Measurements from ENCODE around the gene DDX47. TPM values are rescaled to one million over a fixed set of nuclear protein-coding genes. Genes with fewer than 3 reads are reported as not detected.

The DDX47 gene
- polyA plus RNA-seq, 1 experiment = 47.9 TPM

DNA sequence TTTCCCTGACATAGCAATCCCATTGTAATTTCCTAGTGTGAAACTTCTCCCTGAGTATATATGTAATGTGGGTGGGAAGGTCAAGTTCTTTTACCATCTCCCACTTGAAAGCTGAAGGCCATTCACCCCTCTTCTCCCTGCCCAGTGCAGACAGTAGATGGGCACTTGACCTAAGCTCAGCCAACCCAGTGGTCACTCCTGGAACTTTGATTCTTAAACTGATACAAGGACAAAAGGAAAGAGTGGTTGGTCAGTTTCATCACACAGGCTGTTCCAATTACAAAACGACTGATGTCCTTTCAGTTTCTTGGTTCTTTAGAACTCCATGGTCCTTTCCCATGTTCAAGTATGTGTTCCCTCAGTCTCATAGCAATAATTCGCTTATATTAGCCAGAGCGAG, 36.1 kb upstream of the DDX47 start:
- Histone ChIP-seq H3K4me3 (ENCODE audit: low read depth, low read length) (no peak overlapping the region), H3K36me3 (ENCODE audit: control insufficient read depth, insufficient read depth, low read length) (no peaks in the 10 kb centered on the region), H3K27me3 (ENCODE audit: control insufficient read depth, insufficient read depth, low read length) (no peaks in the 10 kb centered on the region)
- DNase-seq (ENCODE audit: low read depth) = no peak
- TF ChIP-seq, protein P1, sequence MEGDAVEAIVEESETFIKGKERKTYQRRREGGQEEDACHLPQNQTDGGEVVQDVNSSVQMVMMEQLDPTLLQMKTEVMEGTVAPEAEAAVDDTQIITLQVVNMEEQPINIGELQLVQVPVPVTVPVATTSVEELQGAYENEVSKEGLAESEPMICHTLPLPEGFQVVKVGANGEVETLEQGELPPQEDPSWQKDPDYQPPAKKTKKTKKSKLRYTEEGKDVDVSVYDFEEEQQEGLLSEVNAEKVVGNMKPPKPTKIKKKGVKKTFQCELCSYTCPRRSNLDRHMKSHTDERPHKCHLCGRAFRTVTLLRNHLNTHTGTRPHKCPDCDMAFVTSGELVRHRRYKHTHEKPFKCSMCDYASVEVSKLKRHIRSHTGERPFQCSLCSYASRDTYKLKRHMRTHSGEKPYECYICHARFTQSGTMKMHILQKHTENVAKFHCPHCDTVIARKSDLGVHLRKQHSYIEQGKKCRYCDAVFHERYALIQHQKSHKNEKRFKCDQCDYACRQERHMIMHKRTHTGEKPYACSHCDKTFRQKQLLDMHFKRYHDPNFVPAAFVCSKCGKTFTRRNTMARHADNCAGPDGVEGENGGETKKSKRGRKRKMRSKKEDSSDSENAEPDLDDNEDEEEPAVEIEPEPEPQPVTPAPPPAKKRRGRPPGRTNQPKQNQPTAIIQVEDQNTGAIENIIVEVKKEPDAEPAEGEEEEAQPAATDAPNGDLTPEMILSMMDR (IDR thresholded peaks at IDR 0.05; ENCODE audit: insufficient read depth, low read depth, low read length) = no peak
- ChIA-PET CTCF (interaction anchor here (2.5 kb wide), 1 partner anchor 11 kb away, joined by 9 read pairs; no protein-coding TSS in a partner anchor), POLR2A (no interaction called here)

DNA sequence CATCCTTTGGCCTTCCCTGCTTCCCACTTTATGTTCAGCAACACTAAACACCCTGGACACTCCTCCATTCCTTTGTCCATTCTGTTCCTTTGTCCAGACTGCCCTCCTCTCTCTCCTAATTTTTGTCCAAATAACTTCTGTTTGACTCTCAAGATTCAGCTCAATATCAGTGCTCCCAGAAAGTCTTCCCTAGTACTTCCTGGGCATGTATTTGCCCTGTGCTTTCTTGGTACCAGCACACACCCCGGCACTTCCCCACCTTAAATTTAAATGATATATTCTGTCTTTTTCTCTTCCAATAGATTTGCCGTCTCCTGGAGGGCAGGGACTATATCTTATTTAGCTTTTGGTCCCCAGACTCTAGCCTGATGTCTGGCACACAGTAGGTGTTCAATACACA, 34.1 kb upstream of the DDX47 start:
- DNase-seq (ENCODE audit: low read depth) = no peak
- Histone ChIP-seq H3K4me3 (ENCODE audit: low read depth, low read length) (no peak overlapping the region), H3K36me3 (ENCODE audit: control insufficient read depth, insufficient read depth, low read length) (no peaks in the 10 kb centered on the region), H3K27me3 (ENCODE audit: control insufficient read depth, insufficient read depth, low read length) (no peaks in the 10 kb centered on the region)
- CTCF ChIA-PET = interaction anchor here (0.6 to 1.5 kb wide), 4 partner anchors 9 to 135 kb away, joined by 3 to 7 read pairs (median 4); no protein-coding TSS in a partner anchor
- TF ChIP-seq, protein P1 (IDR thresholded peaks at IDR 0.05; ENCODE audit: insufficient read depth, low read depth, low read length) = no peak
- POLR2A ChIA-PET = no interaction called here

DNA sequence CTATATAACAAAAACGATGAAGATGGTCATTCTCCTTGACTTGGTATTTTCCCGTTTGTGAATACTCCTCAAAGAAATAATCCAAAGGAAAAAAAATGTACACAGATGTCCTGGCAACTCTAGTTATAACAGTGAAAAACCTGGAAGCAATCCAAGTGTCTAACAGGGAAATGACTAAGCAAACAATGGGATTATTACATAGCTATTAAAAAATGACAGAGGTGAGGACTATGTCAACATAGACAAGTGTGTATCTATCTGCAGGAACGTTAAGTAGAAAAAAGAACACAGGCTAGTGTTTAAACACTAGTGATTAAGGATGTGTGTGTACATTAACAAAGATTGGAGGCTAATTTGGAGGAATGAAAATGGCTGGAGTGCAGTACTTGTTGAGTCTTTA, 33.6 kb upstream of the DDX47 start:
- CTCF ChIA-PET = interaction anchor here (0.6 to 1.5 kb wide), 4 partner anchors 9 to 134 kb away, joined by 3 to 7 read pairs (median 4); no protein-coding TSS in a partner anchor
- Histone ChIP-seq H3K27me3 (ENCODE audit: control insufficient read depth, insufficient read depth, low read length) (no peaks in the 10 kb centered on the region), H3K4me3 (ENCODE audit: low read depth, low read length) (no peak overlapping the region), H3K36me3 (ENCODE audit: control insufficient read depth, insufficient read depth, low read length) (no peaks in the 10 kb centered on the region)
- no peak for DNase-seq (ENCODE audit: low read depth)
- TF ChIP-seq, protein P1 (IDR thresholded peaks at IDR 0.05; ENCODE audit: insufficient read depth, low read depth, low read length) = no peak
- POLR2A ChIA-PET = no interaction called here

DNA sequence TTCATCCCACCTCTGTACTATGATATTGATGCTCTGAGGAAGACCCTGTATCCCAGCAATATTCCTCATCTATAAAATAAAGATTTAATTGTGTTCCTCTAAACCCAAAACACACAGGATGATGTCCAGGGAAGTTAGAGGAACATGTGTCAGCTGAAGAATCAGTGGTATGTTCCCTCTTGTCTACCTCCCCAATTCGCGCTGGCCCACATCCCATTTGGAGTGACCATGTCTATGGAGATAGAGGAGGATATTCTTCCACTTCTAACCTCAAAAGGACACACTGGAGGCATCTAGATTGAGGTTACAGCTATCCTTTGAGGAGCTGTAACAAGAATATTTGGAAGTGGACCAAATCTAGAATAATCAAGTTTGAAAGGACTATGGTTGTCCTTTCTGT, 29.0 kb upstream of the DDX47 start:
- ChIA-PET POLR2A (no interaction called here), CTCF (no interaction called here)
- Histone ChIP-seq H3K4me3 (ENCODE audit: low read depth, low read length) (no peak overlapping the region), H3K36me3 (ENCODE audit: control insufficient read depth, insufficient read depth, low read length) (no peaks in the 10 kb centered on the region), H3K27me3 (ENCODE audit: control insufficient read depth, insufficient read depth, low read length) (no peaks in the 10 kb centered on the region)
- TF ChIP-seq, protein P1 (IDR thresholded peaks at IDR 0.05; ENCODE audit: insufficient read depth, low read depth, low read length) = no peak
- no peak for DNase-seq (ENCODE audit: low read depth)

DNA sequence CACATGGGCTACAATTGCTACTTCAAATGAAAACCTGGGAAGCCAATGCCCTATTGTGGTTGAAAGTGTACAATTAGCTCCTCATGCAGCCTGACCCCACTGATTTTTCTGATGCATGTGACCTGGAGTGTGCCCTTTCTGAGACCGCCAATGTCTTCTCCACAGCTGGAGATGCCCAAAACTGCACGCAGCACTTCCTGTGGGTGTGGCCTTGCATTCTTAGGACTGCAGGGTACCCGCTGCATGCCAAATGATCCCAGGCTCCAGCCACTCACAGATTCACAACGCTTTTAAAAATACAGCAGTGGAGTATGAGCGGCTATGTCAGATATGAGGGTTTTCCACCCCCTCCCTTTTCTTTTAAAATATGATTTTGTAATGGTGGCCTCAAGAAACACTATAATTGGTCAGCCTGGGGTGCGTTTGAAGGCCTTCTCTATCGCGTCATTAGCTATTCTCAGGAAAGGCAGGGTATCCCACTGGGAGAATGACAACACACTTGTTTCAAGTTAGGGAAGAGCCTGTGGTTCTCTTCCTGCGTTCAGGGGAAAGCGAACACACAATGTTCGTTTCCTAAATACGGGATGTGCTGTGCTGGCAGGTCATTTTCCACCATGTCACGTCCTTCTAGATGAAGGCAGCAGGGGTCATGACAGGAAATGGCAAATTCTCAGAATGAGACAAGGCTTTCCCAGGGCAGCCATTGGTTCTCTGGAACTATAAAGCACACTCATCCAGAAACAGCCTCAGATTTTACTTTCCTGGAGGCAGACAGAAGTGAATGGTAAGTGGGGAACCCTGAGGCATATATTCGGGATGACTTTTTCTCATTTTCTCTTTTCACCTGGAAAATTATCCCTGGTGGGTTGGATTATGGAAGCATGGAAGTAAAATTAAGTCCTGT, 28.0 kb upstream of the DDX47 start, which contains the start of gene APOLD1:
Gene APOLD1 (plus strand): TSS at position 749 of the 904 bp plus-strand sequence. CDS start 33 bp downstream, at position 782.
- DNase-seq (ENCODE audit: low read depth) = no peak
- TF ChIP-seq, protein P1 (IDR thresholded peaks at IDR 0.05; ENCODE audit: insufficient read depth, low read depth, low read length) = no peak
- ChIA-PET POLR2A (interaction anchor here (0.6 kb wide), 1 partner anchor 223 kb away, joined by 15 read pairs; no protein-coding TSS in a partner anchor), CTCF (interaction anchor here (0.8 to 2.3 kb wide), 3 partner anchors 16 to 131 kb away, joined by 3 to 6 read pairs (median 4); no protein-coding TSS in a partner anchor)
- Histone ChIP-seq H3K4me3 (ENCODE audit: low read depth, low read length) (peak within 1 kb of the TSS; percentile 54), H3K36me3 (ENCODE audit: control insufficient read depth, insufficient read depth, low read length) (no peaks in the 10 kb centered on the region), H3K27me3 (ENCODE audit: control insufficient read depth, insufficient read depth, low read length) (no peaks in the 10 kb centered on the region)
